MCF 10A (cell line): Measurements from ENCODE around the gene TYW3. TPM values are rescaled to one million over a fixed set of nuclear protein-coding genes. Genes with fewer than 3 reads are reported as not detected.

Source experiments
- BruUV-seq: library from RNA; stranded (reverse); fragments of 400-500 nt; replicated peaks from 2 replicates; lab custom pipeline; 2021; lab: Mats Ljungman, UMichigan
- CTCF ChIA-PET: fragments of 300-600 bp; sonication (Branson Sonifier 250); formaldehyde crosslinking; extraction: SDS; loops from one replicate; lab custom pipeline; 2021; ENCODE audit warnings: antibody characterized with exemption, inconsistent platforms; lab: Yijun Ruan, JAX
- POLR2A ChIA-PET: fragments of 300-600, 350-650 bp; sonication (Branson Sonifier 250); formaldehyde crosslinking; extraction: SDS; loops from one replicate; lab custom pipeline; 2020; ENCODE audit warnings: antibody characterized with exemption, inconsistent platforms; lab: Yijun Ruan, JAX
- DNase-seq: peaks from one replicate; pipeline ENCODE4 v3.0.0-alpha.2; 2018; ENCODE audit not compliant: unreplicated experiment
- H3K27ac Mint-ChIP-seq: one replicate; pipeline ENCODE4 v1.8.0; 2022; ENCODE audit warnings: mild to moderate bottlenecking, low read depth, mixed read lengths; ENCODE audit not compliant: unreplicated experiment
- H3K27me3 Mint-ChIP-seq: one replicate; pipeline ENCODE4 v1.8.0; 2022; ENCODE audit warnings: mixed read lengths; ENCODE audit not compliant: insufficient read depth, unreplicated experiment
- H3K36me3 Mint-ChIP-seq: one replicate; pipeline ENCODE4 v1.8.0; 2022; ENCODE audit warnings: mild to moderate bottlenecking, moderate library complexity, mixed read lengths; ENCODE audit not compliant: insufficient read depth, unreplicated experiment
- H3K4me1 Mint-ChIP-seq: one replicate; pipeline ENCODE4 v1.8.0; 2022; ENCODE audit warnings: mixed read lengths; ENCODE audit not compliant: insufficient read depth, unreplicated experiment
- H3K4me3 Mint-ChIP-seq: one replicate; pipeline ENCODE4 v1.8.0; 2022; ENCODE audit warnings: mild to moderate bottlenecking, moderate library complexity, mixed read lengths; ENCODE audit not compliant: unreplicated experiment
- H3K9me3 Mint-ChIP-seq: one replicate; pipeline ENCODE4 v1.8.0; 2022; ENCODE audit warnings: mixed read lengths; ENCODE audit not compliant: unreplicated experiment
- CTCF ChIP-seq: fragments of 200-600 bp; IDR thresholded peaks from one replicate; pipeline ENCODE4 v1.8.0; 2022; ENCODE audit warnings: antibody characterized with exemption, mild to moderate bottlenecking; ENCODE audit not compliant: unreplicated experiment
- intact Hi-C: fragments of 100-400 bp; cut with micrococcal nuclease; formaldehyde crosslinking; loops from 2 replicates; pipeline ENCODE4 v1.14.1; 2022
- total RNA-seq: library from RNA; stranded (reverse); gene quantifications from 2 replicates; pipeline ENCODE4 v1.2.3, GENCODE V29; 2022

TYW3 gene
- total RNA-seq, 1 experiment from 2014 or later, result 22.6 TPM

- Mint-ChIP-seq H3K36me3 (peaks cover 12% of the 10 kb centered on the region), H3K27me3 (no peaks in the 10 kb centered on the region), H3K4me1 (no peaks in the 10 kb centered on the region), H3K9me3 (no peaks in the 10 kb centered on the region), H3K4me3 (no peak overlapping the region), H3K27ac (no peak overlapping the region)
- CTCF ChIA-PET, result interaction anchor here (3.0 kb wide), 1 partner anchor 23 kb away, joined by 13 read pairs; no protein-coding TSS in a partner anchor
- intact Hi-C loops, result no loop called here
- no peak for DNase-seq
- POLR2A ChIA-PET, result interaction anchor here (1.2 kb wide), 1 partner anchor 21 kb away, joined by 5 read pairs; no protein-coding TSS in a partner anchor
- no TSS peak for BruUV-seq
- TF ChIP-seq CTCF, result no peak
Measured at GRCh38 chr1:74712881-74713280, 20.1 kb upstream of the TYW3 start.

GRCh38 chr1:74713849-74714248 is 19.1 kb upstream of the TYW3 start:
- no peak for TF ChIP-seq CTCF
- H3K9me3 Mint-ChIP-seq, result no peaks in the 10 kb centered on the region
- intact Hi-C loops, result no loop called here
- CTCF ChIA-PET, result interaction anchor here (0.6 to 3.0 kb wide), 2 partner anchors 24 to 1308 kb away, joined by 3 to 13 read pairs; no protein-coding TSS in a partner anchor
- POLR2A ChIA-PET, result no interaction called here
- peaks cover 9% of the 10 kb centered on the region for H3K36me3 Mint-ChIP-seq
- BruUV-seq, result no TSS peak
- no peak overlapping the region for H3K4me3 Mint-ChIP-seq
- DNase-seq, result no peak
- H3K4me1 Mint-ChIP-seq, result no peaks in the 10 kb centered on the region
- no peak overlapping the region for H3K27ac Mint-ChIP-seq
- no peaks in the 10 kb centered on the region for H3K27me3 Mint-ChIP-seq

GRCh38 chr1:74714429-74715235 is 18.3 kb upstream of the TYW3 start:
- intact Hi-C loops, result no loop called here
- BruUV-seq, result no TSS peak
- no peaks in the 10 kb centered on the region for H3K27me3 Mint-ChIP-seq
- no peak for TF ChIP-seq CTCF
- ChIA-PET CTCF (interaction anchor here (0.8 to 3.0 kb wide), 4 partner anchors 17 to 58 kb away, joined by 3 to 13 read pairs (median 4); partner anchors contain the start of genes CRYZ and TYW3), POLR2A (no interaction called here)
- H3K4me3 Mint-ChIP-seq, result no peak overlapping the region
- DNase-seq, result no peak
- no peak overlapping the region for H3K27ac Mint-ChIP-seq
- H3K4me1 Mint-ChIP-seq, result no peaks in the 10 kb centered on the region
- H3K9me3 Mint-ChIP-seq, result no peaks in the 10 kb centered on the region
- peaks cover 9% of the 10 kb centered on the region for H3K36me3 Mint-ChIP-seq

- ChIA-PET POLR2A (no interaction called here), CTCF (interaction anchor here (0.8 to 3.0 kb wide), 4 partner anchors 18 to 58 kb away, joined by 3 to 13 read pairs (median 4); partner anchors contain the start of genes CRYZ and TYW3)
- Mint-ChIP-seq H3K27me3 (no peaks in the 10 kb centered on the region), H3K4me1 (no peaks in the 10 kb centered on the region), H3K27ac (no peak overlapping the region), H3K36me3 (peaks cover 9% of the 10 kb centered on the region), H3K9me3 (no peaks in the 10 kb centered on the region), H3K4me3 (no peak overlapping the region)
- TF ChIP-seq CTCF, result no peak
- DNase-seq, result no peak
- BruUV-seq, result no TSS peak
- intact Hi-C loops, result no loop called here
Measured at GRCh38 chr1:74715236-74715502, 17.8 kb upstream of the TYW3 start.
